ENCODE measurements around the gene FSTL3.

The FSTL3 gene

DNA sequence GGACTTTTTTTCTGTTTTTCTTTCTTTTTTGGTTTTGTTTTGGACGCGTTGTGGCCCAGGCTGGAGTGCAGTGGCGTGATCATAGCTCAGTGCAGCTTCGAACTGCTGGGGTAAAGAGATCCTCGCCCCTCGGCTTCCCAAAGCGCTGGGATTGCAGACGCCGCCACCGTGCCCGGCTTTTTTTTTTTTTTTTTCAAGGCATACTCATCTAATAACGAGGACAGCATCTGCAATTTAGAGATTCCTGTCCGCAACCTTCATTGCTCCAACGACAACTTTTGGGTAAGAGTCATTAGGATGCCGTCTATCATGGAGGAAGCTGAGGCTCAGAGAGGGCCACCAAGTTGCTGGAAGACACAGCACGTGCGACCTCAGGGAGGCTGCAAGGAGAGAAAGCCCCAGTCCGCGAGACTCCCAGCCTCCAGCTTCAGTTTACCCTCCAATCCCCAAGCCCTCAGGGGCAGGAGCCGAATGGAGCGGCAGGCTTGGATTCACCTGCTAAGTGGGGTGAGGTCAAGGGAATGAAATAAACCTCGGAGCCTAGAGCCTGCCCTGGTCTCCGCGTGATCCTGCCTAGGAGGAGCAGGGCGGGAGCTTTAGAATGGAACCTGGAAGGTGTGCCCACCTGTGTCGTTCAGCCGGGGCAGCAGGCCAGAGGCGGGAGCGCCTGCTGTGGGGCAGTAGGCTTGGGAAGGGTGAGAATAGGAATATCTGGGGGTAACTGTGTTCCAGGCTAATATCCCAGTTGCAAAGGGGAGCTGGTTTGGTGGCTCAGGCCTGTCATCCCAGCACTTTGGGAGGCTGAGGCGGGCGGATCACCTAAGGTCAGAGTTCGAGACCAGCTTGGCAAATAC, 42.2 kb upstream of the FSTL3 start:
- H3K4me3 ChIP-seq (ENCODE audit: control insufficient read depth, low read depth, low read length): peak overlapping the region; percentile 86
- no peak for TF ChIP-seq CTCF (conservative IDR thresholded peaks at IDR 0.05; ENCODE audit: control insufficient read depth, insufficient read depth, low read depth, low read length)
- DNase-seq (ENCODE audit: low read depth): no peak

- no peak for TF ChIP-seq CTCF (conservative IDR thresholded peaks at IDR 0.05; ENCODE audit: control insufficient read depth, insufficient read depth, low read depth, low read length)
- DNase-seq (ENCODE audit: low read depth): no peak
- H3K4me3 ChIP-seq (ENCODE audit: control insufficient read depth, low read depth, low read length): no peak overlapping the region
Observed at GRCh38 chr19:634975-635652, 41.1 kb upstream of the FSTL3 start.

- no peak for TF ChIP-seq CTCF (conservative IDR thresholded peaks at IDR 0.05; ENCODE audit: control insufficient read depth, insufficient read depth, low read depth, low read length)
- no peak for DNase-seq (ENCODE audit: low read depth)
- H3K4me3 ChIP-seq (ENCODE audit: control insufficient read depth, low read depth, low read length): peak overlapping the region; percentile 38
Observed at GRCh38 chr19:638906-639252, 37.3 kb upstream of the FSTL3 start.

DNA sequence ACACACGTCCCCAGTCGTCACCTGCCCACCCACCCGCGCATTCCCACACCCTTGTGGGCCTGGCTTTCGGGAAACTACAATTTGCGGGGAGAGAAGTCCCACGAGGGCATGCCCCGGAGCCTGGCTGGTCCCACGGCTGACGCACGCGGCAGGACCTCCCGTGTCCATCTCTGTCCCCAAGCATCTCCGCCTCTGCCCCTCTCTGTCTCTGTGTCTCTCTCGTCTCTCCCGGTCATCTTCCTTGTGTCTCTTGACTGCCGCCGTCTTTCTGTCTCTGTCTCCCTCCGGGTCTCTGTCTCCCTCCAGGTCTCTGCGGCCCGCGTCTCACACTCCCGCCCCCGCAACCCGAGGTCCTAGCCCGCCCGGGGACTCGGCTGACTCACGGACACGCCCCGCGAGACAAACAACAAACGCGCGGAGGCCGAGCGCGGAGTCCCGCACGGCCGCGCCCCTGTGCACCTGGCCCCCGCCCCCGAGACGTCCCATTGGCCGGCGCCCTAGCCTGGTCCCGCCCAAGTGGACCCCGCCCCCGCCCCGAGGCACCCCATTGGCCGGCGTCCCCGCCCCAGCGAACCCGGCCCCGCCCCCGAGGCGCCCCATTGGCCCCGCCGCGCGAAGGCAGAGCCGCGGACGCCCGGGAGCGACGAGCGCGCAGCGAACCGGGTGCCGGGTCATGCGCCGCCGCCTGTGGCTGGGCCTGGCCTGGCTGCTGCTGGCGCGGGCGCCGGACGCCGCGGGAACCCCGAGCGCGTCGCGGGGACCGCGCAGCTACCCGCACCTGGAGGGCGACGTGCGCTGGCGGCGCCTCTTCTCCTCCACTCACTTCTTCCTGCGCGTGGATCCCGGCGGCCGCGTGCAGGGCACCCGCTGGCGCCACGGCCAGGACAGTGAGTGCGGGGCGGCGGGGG, 36.7 kb upstream of the FSTL3 start, which contains the start of gene FGF22:
FGF22 (plus strand) TSS at position 627 of the 908 bp plus-strand sequence; CDS start at position 674, 47 bp downstream.
- peak; percentile 74 for DNase-seq (ENCODE audit: low read depth)
- peak within 1 kb of the TSS; percentile 38 for H3K4me3 ChIP-seq (ENCODE audit: control insufficient read depth, low read depth, low read length)
- no peak for TF ChIP-seq CTCF (conservative IDR thresholded peaks at IDR 0.05; ENCODE audit: control insufficient read depth, insufficient read depth, low read depth, low read length)

DNA sequence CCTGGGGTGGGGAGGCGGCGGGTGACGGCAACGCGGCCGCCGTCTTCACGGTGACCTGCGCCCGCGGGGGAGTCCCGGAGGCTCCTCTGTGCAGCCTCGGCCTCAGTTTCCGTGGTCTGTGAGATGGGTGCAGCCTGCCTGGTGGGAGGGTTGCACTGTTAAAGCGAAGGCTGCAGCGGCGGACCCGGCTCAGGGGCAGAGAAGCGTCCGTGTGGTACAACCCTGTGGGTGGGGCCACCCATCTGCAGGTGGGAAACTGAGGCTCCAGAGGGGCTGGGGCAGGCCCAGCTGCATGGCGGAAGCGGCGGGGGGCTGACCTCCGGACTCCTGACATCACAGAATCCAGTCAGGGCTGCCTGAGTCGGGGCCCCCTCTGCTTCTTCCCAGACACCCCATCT, 36.0 kb upstream of the FSTL3 start:
- no peak for TF ChIP-seq CTCF (conservative IDR thresholded peaks at IDR 0.05; ENCODE audit: control insufficient read depth, insufficient read depth, low read depth, low read length)
- H3K4me3 ChIP-seq (ENCODE audit: control insufficient read depth, low read depth, low read length): no peak overlapping the region
- no peak for DNase-seq (ENCODE audit: low read depth)

- H3K4me3 ChIP-seq (ENCODE audit: control insufficient read depth, low read depth, low read length): no peak overlapping the region
- TF ChIP-seq CTCF (conservative IDR thresholded peaks at IDR 0.05; ENCODE audit: control insufficient read depth, insufficient read depth, low read depth, low read length): no peak
- no peak for DNase-seq (ENCODE audit: low read depth)
Observed at GRCh38 chr19:640606-641189, 35.5 kb upstream of the FSTL3 start.
